Rectal smooth muscle tissue (tissue), 1 donor: ENCODE measurements around the gene ADCK1.

ENCODE experiments used
- H3K27ac ChIP-seq: one replicate; pipeline ENCODE4 v1.7.0; 2013; ENCODE audit warnings: low read depth, low read length, inconsistent platforms
- H3K27me3 ChIP-seq: one replicate; pipeline ENCODE4 v1.7.0; 2013; ENCODE audit warnings: low read length; ENCODE audit not compliant: control insufficient read depth, insufficient read depth
- H3K36me3 ChIP-seq: one replicate; pipeline ENCODE4 v1.7.0; 2013; ENCODE audit warnings: low read length; ENCODE audit not compliant: control insufficient read depth, insufficient read depth
- H3K4me1 ChIP-seq: one replicate; pipeline ENCODE4 v1.7.0; 2013; ENCODE audit warnings: low read length; ENCODE audit not compliant: control insufficient read depth, insufficient read depth
- H3K4me3 ChIP-seq: one replicate; pipeline ENCODE4 v1.7.0; 2013; ENCODE audit warnings: low read length
- H3K9ac ChIP-seq: one replicate; pipeline ENCODE4 v1.7.0; 2013; ENCODE audit warnings: low read length

ADCK1 gene

GRCh38 chr14:77979666-77980351 is 179.9 kb downstream of the ADCK1 start:
- no peak overlapping the region for H3K4me3 ChIP-seq
- H3K9ac ChIP-seq = no peak overlapping the region

DNA sequence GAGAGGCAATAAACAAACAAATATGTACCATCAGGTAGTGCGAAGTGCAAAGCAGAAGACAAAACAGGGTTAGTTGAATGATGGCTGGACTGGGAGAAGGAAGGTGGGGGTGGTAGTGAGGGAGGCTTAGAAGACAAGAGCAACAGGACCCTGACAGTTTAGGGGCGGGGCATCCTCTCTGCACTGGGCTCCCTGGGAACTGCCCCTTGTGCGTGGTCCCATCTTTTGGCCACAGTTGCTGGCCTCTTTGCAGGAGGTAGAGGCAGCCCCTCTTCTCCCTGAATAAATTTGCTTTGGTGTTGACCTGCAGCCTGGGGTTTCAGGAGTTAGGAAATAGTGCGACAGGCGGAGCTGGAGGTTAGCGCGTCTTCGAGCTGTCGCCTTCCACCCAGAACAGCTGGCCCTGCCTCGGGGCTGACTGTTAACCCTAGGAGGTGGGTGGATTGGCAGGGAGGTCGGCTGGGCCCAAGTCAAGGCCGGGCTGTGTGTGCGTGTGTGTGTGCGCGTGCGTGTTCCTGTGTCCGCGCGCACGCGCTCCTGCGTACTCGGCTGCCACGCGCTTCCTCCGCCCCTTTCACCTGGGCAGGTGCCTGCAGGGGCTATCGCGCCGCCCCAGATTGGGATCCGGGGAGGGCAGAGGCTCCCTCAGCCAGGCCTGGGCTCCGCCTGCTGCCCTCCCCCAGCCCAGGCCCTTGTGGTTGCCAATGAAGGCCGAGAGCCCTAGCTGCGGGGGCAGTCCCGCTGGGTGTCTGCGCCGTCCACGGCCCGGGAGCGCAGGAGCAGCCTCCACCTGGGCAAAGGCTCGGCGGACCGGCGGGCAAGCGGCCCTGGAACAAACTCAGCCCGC is 180.8 kb downstream of the ADCK1 start:
- H3K4me1 ChIP-seq = no peaks in the 10 kb centered on the region
- H3K27me3 ChIP-seq = peaks cover 2% of the 10 kb centered on the region
- H3K9ac ChIP-seq = no peak overlapping the region
- H3K27ac ChIP-seq = no peak overlapping the region
- H3K4me3 ChIP-seq = peak overlapping the region; percentile 27
- no peaks in the 10 kb centered on the region for H3K36me3 ChIP-seq

More at GRCh38 chr14:77979666-77980351, 179.9 kb downstream of the ADCK1 start:
- Histone ChIP-seq H3K4me1 (no peaks in the 10 kb centered on the region), H3K27ac (no peak overlapping the region), H3K36me3 (no peaks in the 10 kb centered on the region), H3K27me3 (peaks cover 2% of the 10 kb centered on the region)
